Measurements from ENCODE around the gene APBA2.
A peak's percentile ranks its signal among the peaks of the same experiment; 100 is the strongest.

The APBA2 gene

GRCh38 chr15:28986726-28987125 lies 101.0 kb downstream of the APBA2 start:
- DNase-seq, result no peak

DNA sequence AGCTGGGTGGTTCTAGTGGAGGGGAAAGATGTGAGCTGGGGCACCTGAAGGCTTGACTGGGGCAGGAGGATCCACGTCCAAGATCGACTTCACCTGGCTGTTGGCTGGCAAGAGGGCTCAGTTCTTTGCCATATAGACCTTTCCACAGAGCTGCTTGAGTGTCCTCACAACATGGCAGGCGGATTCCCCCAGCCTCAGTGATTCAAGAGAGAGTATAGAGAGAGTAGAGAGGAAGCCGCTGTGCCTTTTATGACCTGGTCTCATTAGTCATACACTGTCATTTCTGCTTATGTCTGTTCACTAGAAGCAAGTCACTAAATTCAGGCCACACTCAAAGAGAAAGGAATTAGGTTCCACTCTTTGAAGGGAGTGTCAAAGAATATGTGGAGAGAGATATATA lies 101.6 kb downstream of the APBA2 start:
- DNase-seq, result no peak

- DNase-seq, result peak; percentile 32
Observed at GRCh38 chr15:28989239-28989830, 103.6 kb downstream of the APBA2 start.

DNA sequence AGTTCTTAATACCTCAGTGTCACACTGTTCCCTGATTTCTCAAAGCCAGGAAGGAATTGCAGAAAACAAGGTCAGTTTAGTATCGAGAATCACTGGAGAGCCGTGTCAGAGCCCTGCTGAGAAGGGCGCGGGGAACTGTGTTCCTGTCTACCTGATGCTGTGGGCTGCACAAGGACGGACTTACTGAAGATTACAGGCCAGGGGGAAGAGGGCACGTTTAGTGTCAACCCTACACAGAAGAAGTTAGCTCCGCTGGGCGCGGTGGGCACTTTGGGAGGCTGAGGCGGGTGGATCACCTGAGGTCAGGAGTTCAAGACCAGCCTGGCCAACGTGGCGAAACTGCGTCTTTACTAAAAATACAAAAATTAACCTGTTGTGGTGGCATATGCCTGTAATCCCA lies 104.1 kb downstream of the APBA2 start:
- no peak for DNase-seq

DNA sequence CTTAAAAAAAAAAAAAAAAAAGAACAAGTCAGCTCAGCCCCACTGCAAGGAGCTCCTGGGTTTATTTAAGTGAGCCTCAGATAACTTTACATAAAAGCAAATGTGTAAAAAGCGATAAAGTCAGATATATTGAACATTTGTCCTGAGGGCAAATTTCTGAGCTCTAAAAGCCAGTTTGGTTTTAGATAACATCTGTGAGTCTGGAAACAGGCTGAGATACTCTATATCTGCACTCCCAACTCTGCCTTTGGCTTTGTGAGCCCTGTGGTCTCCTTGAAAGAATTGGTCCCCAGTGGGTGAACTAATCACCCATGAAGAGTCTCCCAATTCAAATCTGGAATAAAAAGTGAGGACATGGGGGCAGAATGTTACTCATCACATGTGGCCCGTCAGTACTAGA lies 104.6 kb downstream of the APBA2 start:
- DNase-seq, result no peak

DNA sequence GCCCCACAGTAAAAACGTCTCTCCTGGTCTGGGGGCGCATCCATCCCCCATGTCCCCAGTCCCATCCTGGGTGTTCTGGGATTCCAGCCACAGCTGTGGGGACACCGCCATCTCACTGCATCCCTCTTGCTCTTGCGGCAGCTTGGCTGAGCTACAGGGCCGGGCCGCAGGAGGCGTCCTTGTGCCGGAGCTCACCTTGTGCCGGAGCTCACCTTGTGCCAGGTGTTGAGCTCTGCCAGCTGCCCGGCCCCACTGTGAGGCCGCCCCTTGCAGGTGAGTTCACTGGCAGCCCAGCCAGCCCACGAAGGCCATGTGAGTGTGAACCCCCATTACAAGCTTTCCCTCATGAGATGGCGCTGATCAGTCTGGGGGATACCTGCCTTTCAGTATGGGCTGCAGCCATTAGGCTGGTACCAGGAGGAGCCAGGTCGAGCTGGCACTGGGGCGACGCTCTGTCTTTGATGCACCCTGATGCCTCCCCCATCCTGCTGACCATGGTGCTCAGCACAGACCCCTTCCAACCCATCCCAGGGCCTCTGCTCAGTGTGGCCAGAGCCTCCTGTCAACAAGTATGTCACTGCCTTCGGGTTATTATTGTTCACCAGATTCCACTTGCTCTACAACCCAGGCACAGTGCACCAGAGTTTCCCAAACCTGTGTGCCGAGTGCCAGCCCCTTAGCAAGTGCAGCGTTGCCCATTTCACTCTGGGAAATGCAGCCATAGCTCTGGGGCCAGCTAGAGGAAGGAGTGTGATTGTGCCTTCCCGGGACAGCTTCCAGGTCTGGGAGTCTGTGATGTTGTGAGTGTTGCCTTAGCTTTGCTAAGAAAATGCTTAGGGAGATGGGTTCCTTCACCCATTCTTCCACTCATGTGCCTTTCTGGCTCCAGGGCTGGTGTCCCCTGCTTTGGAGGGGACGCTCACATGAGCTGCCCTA lies 105.7 kb downstream of the APBA2 start:
- DNase-seq, result no peak

DNA sequence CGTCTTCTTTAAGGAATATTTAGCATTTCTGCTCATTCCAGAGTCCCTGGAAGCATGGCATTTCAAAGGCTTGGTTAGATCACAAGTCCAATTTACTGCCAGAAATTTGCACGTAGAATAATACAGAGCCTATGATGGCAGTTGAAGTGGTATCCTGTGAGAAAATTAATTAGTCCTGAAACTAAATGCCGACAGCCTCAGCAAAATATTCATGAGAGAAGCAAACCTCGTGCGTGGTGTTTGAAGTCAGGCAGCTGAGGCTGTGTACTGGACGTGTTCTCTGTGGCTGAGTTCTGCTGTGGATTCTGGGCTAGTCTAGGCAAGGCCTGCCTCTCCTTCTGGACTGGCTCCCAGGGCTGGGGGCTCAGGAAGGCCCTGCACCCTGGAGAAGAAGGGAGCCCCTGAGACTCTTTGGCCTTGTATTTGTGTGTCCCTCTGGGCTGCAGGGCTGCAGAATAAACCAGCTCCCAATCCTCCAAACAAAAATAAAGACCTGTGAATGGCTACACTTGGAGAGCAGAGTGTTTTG lies 106.6 kb downstream of the APBA2 start:
- DNase-seq, result no peak

- DNase-seq, result no peak
Observed at GRCh38 chr15:28993051-28993719, 107.4 kb downstream of the APBA2 start.

DNA sequence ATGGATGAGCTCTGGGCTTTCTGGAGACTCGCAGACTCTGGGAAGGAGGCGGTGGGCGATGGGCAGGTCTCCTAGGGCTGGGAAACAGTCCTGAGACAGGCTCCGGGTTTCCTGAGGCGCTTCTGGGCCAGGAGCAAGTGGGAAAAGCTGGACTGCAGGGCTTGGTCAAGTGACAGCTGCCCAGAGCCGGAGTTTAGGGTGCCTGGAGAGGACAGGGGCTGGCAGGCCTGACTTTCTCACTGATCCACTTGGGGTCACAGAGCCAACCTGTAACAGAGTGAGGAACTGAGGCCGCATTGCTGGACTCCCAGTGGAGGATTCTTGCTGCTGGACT lies 107.9 kb downstream of the APBA2 start:
- no peak for DNase-seq

DNA sequence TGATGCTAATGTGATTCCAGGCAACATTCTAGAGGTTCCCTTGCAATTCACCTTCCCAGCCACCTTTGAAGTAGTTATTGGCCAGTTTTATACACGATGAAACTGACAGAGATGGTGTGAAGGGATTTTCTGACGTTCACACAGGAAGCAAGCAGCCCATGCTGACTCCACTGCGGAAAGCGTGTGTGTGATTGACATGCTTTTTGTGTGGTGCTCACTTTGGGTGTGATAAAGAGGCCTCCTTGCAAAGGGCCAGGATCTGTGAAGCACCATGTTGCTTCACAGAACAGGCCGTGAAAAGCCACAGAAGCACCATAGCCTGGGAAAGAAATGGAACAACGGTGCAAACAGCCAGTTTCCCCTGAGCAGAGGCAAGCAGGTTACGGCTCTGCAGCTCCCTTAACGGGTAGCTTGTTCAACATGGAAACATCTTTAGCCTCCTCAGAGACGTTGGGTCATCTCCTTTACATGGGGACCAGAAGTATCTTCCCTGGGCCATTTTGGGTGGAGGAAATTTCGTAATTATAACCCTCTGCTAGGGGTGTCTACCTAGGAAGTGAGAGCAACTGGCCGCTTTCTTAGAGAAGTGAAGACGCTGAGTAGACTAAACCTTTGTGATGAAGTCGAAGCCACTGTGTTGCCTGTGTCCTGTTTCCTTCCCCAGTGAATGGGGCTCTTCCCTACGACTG lies 108.5 kb downstream of the APBA2 start:
- no peak for DNase-seq

DNA sequence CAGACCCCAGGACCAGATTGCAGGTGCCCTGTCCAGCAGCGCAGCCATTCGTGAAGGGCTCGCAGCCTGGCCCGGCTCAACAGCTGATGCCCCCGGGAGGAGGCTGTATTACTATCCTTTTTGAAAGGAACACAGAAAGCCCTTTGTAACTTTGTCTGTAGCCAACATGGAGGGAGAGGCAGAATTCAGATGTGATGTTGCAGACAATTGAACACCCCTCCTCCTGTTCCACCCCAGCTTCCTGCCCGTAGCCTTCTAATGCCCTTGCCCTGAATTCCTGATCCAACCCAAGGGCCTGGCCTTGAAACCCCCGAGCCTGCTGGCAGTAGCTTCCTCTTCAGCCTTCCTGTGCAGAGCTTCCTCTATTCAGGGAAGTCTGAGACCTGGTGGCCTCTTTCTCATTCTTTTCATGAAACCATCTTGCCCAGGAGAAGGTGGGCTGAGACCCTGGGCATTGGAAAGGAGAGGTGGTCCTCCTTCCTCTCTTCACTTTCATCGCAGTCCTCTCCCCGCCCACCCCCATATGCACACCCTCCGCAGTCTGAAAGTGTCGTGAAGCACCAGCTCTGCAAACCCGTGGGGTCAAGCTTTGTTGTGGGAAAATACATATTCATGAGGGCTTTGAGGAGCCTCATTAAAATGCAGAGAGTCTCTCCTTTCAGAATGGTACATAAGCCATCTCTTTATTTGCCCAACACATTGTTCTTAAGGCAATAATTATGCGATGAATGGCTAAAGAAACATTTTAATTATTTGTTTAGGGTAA lies 109.2 kb downstream of the APBA2 start:
- peak; percentile 69 for DNase-seq

DNA sequence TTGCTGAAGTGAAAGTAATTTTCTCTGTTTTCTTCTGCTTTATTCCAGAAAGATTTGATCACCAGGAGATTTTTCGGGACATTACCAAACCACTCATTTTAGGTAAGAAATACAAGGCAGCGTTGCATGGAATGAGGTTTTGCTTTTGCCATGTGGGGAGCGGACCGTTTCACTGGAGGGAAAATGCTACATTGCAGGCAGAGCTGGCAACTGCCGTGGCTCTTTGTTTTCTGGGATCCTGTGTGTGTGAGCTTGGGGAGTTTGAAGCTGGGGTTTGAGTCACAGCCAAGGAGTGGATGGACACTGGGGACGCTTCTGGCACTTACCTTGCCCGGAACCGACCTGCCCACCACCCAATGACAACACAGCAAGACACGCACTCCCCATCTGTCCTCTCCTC lies 109.9 kb downstream of the APBA2 start:
- no peak for DNase-seq

DNA sequence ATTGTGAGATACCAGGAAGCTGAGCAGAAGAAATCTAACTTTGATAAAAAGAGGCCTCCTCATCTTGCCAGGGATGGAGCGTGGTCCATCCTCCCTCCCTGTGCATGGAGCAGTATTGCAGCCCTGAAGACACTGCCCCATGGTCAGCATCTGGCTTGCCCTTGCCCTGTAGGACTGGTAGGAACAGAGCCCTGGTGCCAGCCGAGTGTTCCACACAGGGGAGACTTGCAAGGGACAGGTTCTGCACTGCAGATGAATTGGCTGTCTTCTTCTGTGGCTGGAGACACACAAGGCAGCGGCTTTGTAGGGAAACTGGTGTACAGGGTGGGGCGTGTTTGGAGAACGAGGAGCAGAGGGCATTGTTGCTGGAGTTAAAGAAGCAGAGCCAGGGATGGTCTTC lies 110.5 kb downstream of the APBA2 start:
- DNase-seq, result no peak

DNA sequence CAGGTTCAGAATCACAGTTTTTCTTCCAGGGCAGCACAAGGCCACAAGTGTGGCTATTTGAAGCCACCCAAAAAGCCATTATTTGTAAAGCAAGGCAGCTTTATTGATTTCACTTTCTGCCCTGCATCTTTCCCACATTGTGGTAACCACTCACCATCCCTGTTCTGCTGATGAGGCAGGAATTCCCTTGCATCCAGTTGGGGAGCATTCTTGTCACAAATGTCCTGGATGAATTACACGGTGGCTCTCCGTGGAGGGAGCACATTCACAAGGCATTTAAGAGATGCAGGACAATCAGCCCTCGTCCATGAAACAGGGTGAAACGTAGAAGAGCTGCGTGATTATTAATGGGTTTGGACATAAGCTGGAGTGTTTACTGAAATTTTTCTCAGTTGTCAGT lies 111.2 kb downstream of the APBA2 start:
- DNase-seq, result no peak

- DNase-seq, result no peak
Observed at GRCh38 chr15:28997791-28998190, 112.0 kb downstream of the APBA2 start.

GRCh38 chr15:28998511-28998910 lies 112.7 kb downstream of the APBA2 start:
- DNase-seq, result peak; percentile 10

DNA sequence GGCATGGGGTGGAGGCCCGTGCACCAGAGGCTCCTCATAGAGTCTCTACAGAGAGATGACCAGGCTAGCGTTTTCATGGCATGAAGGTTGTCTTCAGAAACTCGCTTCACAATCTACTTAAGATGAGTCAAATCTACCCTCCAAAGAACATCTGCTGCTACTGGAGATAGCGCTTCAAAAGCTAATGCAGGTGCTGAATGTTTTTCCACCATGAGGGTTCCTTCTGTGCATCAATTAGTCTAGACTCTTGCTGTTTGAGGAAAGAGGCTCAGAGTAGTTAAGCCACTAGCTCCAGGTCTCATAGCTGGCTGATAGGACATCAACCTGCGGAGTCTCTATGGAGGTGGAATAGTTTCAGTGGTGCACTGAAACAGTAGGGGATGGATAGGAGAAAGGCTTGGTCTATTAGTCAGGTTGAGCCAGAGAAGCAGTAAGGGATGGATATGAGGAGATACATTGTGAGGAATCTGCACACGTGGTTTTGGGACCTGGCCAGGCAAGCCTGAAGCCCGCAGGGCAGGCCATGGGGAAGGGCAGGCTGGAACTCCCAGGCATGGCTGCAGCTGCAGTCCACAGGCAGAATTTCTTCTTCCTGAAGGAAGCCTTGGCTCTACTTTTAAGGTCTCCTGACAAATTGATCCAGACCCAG lies 117.5 kb downstream of the APBA2 start:
- DNase-seq, result no peak

GRCh38 chr15:29003840-29004233 lies 118.1 kb downstream of the APBA2 start:
- DNase-seq, result no peak

- DNase-seq, result no peak
Observed at GRCh38 chr15:29005931-29006330, 120.2 kb downstream of the APBA2 start.

- no peak for DNase-seq
Observed at GRCh38 chr15:29008846-29009245, 123.1 kb downstream of the APBA2 start.

DNA sequence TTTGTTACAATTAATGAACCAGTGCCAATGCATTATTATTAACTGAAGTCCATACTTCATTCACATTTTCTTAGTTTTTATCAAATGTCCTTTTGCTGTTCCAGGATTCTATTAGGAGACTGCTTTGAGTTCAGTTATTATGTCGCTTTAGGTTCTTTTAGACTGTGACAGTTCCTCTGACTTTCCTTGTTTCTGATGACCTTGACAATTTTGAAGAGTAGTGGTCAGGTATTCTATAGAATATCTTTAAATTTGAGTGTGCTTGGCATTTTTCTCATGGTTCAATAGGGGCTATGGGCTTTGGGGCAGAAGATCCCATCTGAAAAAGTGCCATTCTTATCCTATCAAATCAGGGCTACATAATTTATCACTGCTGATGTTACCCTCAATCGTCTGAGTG lies 126.3 kb downstream of the APBA2 start:
- DNase-seq, result no peak

GRCh38 chr15:29014493-29014892 lies 128.7 kb downstream of the APBA2 start:
- DNase-seq, result no peak
